Stimulated activated CD8-positive, alpha-beta memory T cell treated with anti-CD3 and anti-CD28 coated beads, Interleukin-4, amount 100 ng/mL, for 1 hour (primary cell): ENCODE results near the gene USP48.
"Not testable (repeated sequence)": the region's sequence is repeated elsewhere in the genome, so short reads cannot be mapped to it uniquely, and the experiment has no call there.

Experiments
- DNase-seq, 2 donors: peaks; one replicate each; pipeline ENCODE4 v3.0.0-alpha.2; 2020; ENCODE audit warnings: low read depth in 2 of 2, low spot score in 1 of 2

Gene USP48

GRCh38 chr1:21641967-21642739 lies 140.8 kb downstream of the USP48 start:
- no peak for DNase-seq

GRCh38 chr1:21641537-21641936 lies 141.4 kb downstream of the USP48 start:
- no peak for DNase-seq

GRCh38 chr1:21641076-21641475 lies 141.9 kb downstream of the USP48 start:
- no peak for DNase-seq

- DNase-seq: no peak
Measured at GRCh38 chr1:21640653-21641052, 142.3 kb downstream of the USP48 start.

GRCh38 chr1:21639594-21640041 lies 143.3 kb downstream of the USP48 start:
- no peak for DNase-seq

GRCh38 chr1:21638531-21639341 lies 144.2 kb downstream of the USP48 start:
- no peak for DNase-seq

GRCh38 chr1:21637514-21637913 lies 145.4 kb downstream of the USP48 start:
- DNase-seq: no peak

GRCh38 chr1:21636029-21636428 lies 146.9 kb downstream of the USP48 start:
- no peak for DNase-seq

- DNase-seq: no peak
Measured at GRCh38 chr1:21634806-21635535, 148.0 kb downstream of the USP48 start.

- no peak for DNase-seq
Measured at GRCh38 chr1:21633992-21634805, 148.8 kb downstream of the USP48 start.

GRCh38 chr1:21633141-21633755 lies 149.7 kb downstream of the USP48 start:
- DNase-seq: no peak

GRCh38 chr1:21631944-21632887 lies 150.7 kb downstream of the USP48 start:
- no peak for DNase-seq

- DNase-seq: not testable (repeated sequence)
Measured at GRCh38 chr1:21631590-21631943, 151.4 kb downstream of the USP48 start.

- DNase-seq: no peak
Measured at GRCh38 chr1:21630571-21631343, 152.2 kb downstream of the USP48 start.

- DNase-seq: no peak
Measured at GRCh38 chr1:21629971-21630370, 153.0 kb downstream of the USP48 start.

GRCh38 chr1:21628798-21629393 lies 154.1 kb downstream of the USP48 start:
- no peak for DNase-seq
